Stimulated activated CD4-positive, alpha-beta T cell treated with anti-CD3 and anti-CD28 coated beads, TNF-alpha, amount 100 ng/mL, for 48 hours (primary cell): Measurements from ENCODE around the gene LHX2.

Source experiments
- DNase-seq, 3 donors: peaks; one replicate each; pipeline ENCODE4 v3.0.0-alpha.2; 2020; ENCODE audit warnings: low read depth in 3 of 3

LHX2 gene

GRCh38 chr9:123999661-124000060 lies 11.9 kb upstream of the LHX2 start:
- DNase-seq: no peak

- DNase-seq: no peak
Observed at GRCh38 chr9:124000161-124000783, 11.3 kb upstream of the LHX2 start.

DNA sequence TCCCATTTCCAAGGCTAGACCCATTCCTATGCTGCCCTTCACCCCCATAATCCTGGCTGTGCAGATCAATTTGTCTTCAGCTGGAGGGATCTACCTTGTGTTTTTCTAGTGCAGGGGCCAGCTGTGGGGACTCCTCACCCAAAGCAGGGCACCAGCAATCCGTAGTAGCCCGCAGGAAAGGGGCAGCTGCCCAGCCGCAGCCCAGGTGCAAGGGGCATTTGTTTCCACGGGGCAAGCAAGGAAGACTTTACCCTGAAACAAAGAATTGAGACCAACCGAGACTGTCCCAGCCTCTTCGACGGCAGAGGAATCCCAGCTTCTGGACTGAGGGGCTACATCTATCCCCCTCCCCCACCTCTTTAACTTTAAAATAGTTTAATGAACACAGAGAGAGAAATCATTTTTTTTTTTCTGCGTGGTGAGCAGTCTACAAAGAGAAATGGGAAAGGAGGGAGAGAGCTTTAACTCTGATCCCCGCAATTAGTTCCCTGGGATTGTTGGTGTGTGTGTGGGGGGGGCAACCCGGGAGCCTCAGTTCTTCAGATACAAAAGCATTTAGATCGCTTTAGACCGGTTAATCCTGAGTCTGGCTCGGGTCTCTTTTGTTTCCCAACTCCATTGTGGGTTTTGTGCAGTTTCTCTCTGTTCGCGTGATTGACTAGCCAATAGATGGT lies 10.6 kb upstream of the LHX2 start:
- no peak for DNase-seq

- no peak for DNase-seq
Observed at GRCh38 chr9:124001458-124001799, 10.1 kb upstream of the LHX2 start.

GRCh38 chr9:124001866-124002525 lies 9.6 kb upstream of the LHX2 start:
- no peak for DNase-seq

DNA sequence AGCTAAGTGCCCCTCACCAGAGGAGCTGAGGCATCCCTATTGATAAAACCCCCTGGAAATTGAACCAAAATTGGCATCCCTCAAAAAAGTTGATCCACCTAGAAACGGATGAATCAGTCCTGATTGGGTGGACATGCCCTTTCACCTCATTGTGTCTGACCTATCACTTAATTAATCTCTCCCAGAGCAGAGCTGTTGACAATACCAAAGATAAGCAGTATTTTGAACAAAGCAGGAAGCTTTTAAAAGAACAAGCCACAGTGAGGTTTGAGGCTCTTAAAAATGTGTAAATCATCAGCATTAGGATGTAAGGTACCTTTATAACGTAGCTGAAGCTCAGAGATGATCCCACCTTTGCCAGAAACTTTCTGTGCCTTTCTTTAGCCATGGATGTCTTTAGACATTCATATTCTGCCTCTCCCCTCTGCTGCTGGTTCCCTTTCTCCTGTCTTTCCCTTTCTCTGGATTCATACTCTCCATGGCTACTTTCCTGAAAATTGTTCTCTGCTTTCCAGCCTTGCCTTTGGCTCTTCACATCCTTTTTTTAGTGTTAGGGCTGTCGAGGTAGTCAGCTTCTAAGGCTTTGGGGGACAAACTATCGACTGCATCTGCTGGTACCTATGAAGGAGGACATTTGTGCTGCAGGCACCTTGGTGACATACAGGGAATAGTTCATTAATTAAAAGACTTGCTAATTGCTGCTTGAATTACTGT lies 7.8 kb upstream of the LHX2 start:
- no peak for DNase-seq

DNA sequence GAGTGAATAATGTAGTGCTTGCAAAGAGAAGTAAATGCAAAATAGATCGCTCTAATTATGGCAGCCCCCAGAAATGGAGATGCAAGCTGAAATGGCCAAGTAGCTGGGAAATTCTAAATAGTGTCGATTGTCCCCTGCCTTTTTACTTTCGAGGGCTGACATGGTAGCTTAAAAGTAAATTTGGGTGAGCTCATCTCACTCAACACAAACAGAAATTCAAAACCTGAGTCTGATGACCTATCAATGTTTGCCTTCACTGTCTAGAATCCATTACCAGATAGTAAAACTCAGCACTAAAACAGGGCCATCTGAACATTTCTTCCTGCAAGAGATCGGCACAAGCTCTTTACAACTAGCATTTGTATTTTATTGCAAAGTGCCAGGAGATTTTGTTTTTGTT lies 7.0 kb upstream of the LHX2 start:
- no peak for DNase-seq

DNA sequence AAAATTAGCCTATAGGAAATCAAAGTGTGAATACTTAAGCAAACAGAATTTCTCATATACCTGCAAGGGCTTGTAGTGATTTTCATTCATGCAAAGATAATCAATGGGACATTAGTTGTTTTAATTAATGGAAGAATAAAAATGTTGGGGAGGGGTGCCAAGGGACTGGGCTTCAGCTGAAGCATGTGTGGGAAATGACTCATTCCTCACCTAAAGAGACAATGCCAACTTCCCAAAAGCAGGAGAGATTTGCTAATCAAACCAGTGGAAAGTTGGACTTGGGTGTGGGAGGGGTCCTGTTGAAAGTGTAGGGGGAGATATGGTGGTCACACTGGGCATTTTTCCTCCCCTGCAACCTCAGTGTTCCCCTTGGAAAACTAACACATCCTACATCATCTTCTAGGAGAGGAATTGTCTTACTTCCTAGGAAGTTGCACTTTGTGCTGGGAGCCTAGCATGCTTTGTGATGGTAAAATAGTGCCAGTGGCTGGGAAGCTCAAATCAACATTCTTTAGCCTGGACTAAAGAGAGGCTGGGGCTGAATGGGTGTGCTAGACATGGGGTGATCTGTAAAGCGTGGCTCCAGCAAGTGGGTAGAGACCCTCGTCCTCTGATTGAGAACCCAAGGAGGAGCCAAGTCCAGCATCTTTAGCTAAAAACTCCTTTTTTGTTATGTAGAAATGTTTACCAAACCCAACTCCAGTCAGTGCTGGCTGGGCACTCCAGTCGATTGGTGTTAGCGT lies 6.4 kb upstream of the LHX2 start:
- DNase-seq: no peak

GRCh38 chr9:124006448-124007361 lies 4.9 kb upstream of the LHX2 start:
- DNase-seq: no peak

GRCh38 chr9:124007565-124008302 lies 3.8 kb upstream of the LHX2 start:
- no peak for DNase-seq

DNA sequence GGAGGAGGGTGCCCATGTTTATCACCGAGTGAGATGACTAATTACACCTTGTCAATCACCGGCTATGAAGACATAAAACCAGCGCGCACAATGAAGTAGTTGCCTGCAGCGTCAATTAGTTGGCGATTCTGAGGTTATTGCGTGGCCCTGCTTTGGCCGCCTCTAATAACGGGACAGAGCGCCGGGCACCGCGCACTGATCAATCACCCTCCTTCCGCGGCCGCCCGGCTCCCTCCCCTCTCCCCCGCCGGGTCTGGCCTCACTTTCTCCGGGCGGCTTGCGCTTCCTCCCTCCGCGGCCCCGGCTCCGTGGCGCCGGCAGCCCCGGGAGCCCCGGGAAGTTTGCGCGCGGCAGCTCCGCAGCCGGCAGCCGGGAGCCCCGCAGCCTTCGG lies 3.3 kb upstream of the LHX2 start:
- DNase-seq: no peak

GRCh38 chr9:124008694-124009530 lies 2.7 kb upstream of the LHX2 start:
- DNase-seq: no peak

- no peak for DNase-seq
Observed at GRCh38 chr9:124009531-124010217, 1.9 kb upstream of the LHX2 start.

DNA sequence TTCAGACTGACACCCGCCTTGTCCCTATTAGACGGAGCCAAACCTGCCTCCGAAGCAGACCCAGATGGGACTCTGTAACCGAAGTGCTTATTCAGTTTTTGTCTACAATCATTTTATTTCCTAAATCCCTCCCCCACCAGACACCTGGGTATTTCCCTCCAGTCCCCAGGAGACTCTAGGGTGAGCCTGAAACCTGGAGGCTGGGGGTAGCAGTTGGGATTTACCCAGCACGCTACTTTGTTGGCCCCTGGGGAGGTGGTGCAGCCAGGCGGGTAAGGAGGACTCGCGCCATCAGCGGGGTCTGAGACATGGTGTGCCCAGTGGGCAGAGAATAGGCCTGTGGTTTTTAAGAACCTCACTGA lies 1.3 kb upstream of the LHX2 start:
- no peak for DNase-seq

GRCh38 chr9:124010665-124011321 lies 775 bp upstream of the LHX2 start:
- DNase-seq: no peak

DNA sequence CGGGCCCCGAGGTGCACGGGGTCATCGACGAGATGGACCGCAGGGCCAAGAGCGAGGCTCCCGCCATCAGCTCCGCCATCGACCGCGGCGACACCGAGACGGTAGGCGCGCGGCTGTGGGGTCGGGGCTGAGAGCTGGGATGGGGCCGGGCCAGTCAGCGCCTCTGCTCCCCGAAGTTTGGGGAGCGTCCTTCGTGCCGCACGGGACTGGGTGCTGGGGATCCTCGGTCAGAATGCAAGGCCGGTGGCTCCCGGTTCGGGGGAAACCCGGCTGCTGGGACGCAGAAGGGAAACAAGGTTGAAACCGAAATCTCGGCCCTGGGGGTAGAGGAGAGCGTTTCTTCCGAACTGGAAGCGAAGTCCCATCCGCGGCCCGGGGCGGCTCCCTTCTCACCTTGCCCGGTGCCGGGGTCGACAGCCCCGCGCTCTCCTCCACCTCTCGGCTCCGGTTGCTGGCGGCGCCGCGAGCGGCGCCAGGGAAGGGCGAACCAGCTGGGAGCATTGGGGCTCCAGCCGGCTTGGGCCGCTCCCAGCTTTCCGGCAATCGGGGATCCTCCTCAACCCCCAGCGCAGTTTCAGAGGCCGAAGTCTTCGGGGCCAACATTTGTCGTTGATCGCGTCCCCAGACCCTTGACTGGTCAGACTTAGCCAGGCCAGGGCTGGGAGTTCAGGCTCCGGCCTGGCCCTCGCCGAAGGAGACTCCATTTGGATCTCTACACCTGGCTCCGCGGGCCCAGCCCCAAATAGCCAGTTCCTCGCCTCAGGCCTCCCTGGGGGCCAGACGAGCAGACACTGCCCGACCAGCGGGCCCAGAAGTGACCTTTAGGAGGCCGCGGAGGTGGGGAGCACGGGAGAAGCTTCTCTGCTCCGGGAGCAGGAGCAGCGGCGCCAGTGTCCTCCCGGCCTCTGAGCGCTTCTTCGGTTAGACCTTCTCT lies 1.1 kb downstream of the LHX2 start:
- DNase-seq: no peak
